Gastroesophageal sphincter (tissue), 3 donors: ENCODE measurements around the gene ARMC8.

Experiments
- POLR2AphosphoS5 ChIP-seq: sonication (generic); formaldehyde crosslinking; IDR thresholded peaks from one replicate; pipeline ENCODE4 v1.6.1; 2017; ENCODE audit warnings: antibody characterized with exemption
- TF ChIP-seq, protein P1 (sequence below), 4 experiments: fragments of 200-600 bp in 2 of 4; fragments of 450-650 bp in 2 of 4; sonication (generic) in 1 of 4; IDR thresholded peaks; one replicate each; pipeline ENCODE4 v1.5.1; 2017 to 2019; ENCODE audit warnings: antibody characterized with exemption in 4 of 4, mild to moderate bottlenecking in 2 of 4, moderate library complexity in 2 of 4

DNA sequence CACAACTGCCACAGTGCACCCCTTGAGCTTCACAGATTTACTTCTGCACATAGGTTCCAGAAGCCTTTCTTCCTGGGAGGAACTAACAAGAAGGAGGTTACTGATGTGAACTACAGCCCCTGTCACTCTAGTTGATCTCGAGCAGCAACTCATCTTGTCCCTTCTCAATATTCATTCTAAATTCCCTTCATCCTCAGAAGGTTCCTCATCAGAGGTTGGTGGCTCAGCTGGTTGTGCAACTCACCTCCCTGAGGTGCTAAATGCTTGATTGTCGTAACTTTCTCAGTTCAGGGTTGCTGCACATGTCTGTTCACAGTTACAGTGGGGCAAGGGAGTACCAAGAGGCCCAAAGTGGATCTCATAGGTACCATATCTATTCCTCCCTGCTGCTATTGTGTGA lies 49.2 kb upstream of the ARMC8 start:
- no peak for TF ChIP-seq POLR2AphosphoS5
- TF ChIP-seq, protein P1, sequence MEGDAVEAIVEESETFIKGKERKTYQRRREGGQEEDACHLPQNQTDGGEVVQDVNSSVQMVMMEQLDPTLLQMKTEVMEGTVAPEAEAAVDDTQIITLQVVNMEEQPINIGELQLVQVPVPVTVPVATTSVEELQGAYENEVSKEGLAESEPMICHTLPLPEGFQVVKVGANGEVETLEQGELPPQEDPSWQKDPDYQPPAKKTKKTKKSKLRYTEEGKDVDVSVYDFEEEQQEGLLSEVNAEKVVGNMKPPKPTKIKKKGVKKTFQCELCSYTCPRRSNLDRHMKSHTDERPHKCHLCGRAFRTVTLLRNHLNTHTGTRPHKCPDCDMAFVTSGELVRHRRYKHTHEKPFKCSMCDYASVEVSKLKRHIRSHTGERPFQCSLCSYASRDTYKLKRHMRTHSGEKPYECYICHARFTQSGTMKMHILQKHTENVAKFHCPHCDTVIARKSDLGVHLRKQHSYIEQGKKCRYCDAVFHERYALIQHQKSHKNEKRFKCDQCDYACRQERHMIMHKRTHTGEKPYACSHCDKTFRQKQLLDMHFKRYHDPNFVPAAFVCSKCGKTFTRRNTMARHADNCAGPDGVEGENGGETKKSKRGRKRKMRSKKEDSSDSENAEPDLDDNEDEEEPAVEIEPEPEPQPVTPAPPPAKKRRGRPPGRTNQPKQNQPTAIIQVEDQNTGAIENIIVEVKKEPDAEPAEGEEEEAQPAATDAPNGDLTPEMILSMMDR (IDR thresholded peaks at IDR 0.05): no peak
